ENCODE data around the gene SEBOX. TPM values are rescaled to one million over a fixed set of nuclear protein-coding genes. Genes with fewer than 3 reads are reported as not detected.
A peak's percentile ranks its signal among the peaks of the same experiment; 100 is the strongest.

The SEBOX gene
- polyA plus RNA-seq, 4 donors = not detected

- no peaks in the 10 kb centered on the region for H3K27me3 ChIP-seq (ENCODE audit: control insufficient read depth in 3 of 3, insufficient read depth in 3 of 3, low read length in 3 of 3)
- peaks cover 0 to 25% (median 5%) of the 10 kb centered on the region in 3 donors for H3K4me1 ChIP-seq (ENCODE audit: control insufficient read depth in 3 of 3, insufficient read depth in 2 of 3, low read depth in 1 of 3, low read length in 2 of 3)
- no peak for FAIRE-seq
- 1 to 2% (median 1%) methylated on average over 7 of the region's 7 CpGs for WGBS, 3 donors
- peaks cover 0 to 2% (median 0%) of the 10 kb centered on the region in 3 donors for H3K36me3 ChIP-seq (ENCODE audit: control insufficient read depth in 3 of 3, insufficient read depth in 2 of 3, low read depth in 1 of 3, low read length in 3 of 3)
- peak overlapping the region in 2 of 3 donors; percentile 59 to 64 for H3K27ac ChIP-seq (ENCODE audit: low read depth in 1 of 3, low read length in 2 of 3)
- H3K4me3 ChIP-seq (ENCODE audit: low read depth in 1 of 3, low read length in 3 of 3) = peak overlapping the region; percentile 39 to 64 (median 61)
- DNase-seq = no peak
- no peaks in the 10 kb centered on the region for H3K9me3 ChIP-seq (ENCODE audit: control insufficient read depth in 2 of 2, insufficient read depth in 1 of 2, low read depth in 1 of 2, low read length in 1 of 2)
These were observed 45.4 kb downstream of the SEBOX start for GRCh38 chr17:28319598-28319935.

GRCh38 chr17:28318759-28319597 is 46.0 kb downstream of the SEBOX start, which contains the start of gene TMEM97:
TMEM97 (plus strand) TSS chr17:28319200; CDS start chr17:28319240, 40 bp downstream.
- FAIRE-seq = no peak
- Histone ChIP-seq H3K36me3 (ENCODE audit: control insufficient read depth in 3 of 3, insufficient read depth in 2 of 3, low read depth in 1 of 3, low read length in 3 of 3) (peaks cover 0 to 2% (median 0%) of the 10 kb centered on the region in 3 donors), H3K9me3 (ENCODE audit: control insufficient read depth in 2 of 2, insufficient read depth in 1 of 2, low read depth in 1 of 2, low read length in 1 of 2) (no peaks in the 10 kb centered on the region), H3K27me3 (ENCODE audit: control insufficient read depth in 3 of 3, insufficient read depth in 3 of 3, low read length in 3 of 3) (no peaks in the 10 kb centered on the region), H3K27ac (ENCODE audit: low read depth in 1 of 3, low read length in 2 of 3) (peak within 1 kb of the TSS in 2 of 3 donors; percentile 59 to 64), H3K4me3 (ENCODE audit: low read depth in 1 of 3, low read length in 3 of 3) (peak within 1 kb of the TSS; percentile 39 to 64 (median 61)), H3K4me1 (ENCODE audit: control insufficient read depth in 3 of 3, insufficient read depth in 2 of 3, low read depth in 1 of 3, low read length in 2 of 3) (peaks cover 0 to 20% (median 3%) of the 10 kb centered on the region in 3 donors)
- 0% methylated on average over 67 to 72 of the region's 72 CpGs for WGBS, 3 donors
- peak; percentile 97 to 98 for DNase-seq

GRCh38 chr17:28317966-28318758 is 46.8 kb downstream of the SEBOX start:
- no peaks in the 10 kb centered on the region for H3K9me3 ChIP-seq (ENCODE audit: control insufficient read depth in 2 of 2, insufficient read depth in 1 of 2, low read depth in 1 of 2, low read length in 1 of 2)
- no peaks in the 10 kb centered on the region for H3K27me3 ChIP-seq (ENCODE audit: control insufficient read depth in 3 of 3, insufficient read depth in 3 of 3, low read length in 3 of 3)
- peak overlapping the region in 1 of 3 donors; percentile 19 for H3K27ac ChIP-seq (ENCODE audit: low read depth in 1 of 3, low read length in 2 of 3)
- DNase-seq (peak in 1 of 2 donors; percentile 42), FAIRE-seq (no peak)
- WGBS, 3 donors = 15 to 16% (median 16%) methylated on average over 40 of the region's 40 CpGs
- peaks cover 0 to 16% (median 3%) of the 10 kb centered on the region in 3 donors for H3K4me1 ChIP-seq (ENCODE audit: control insufficient read depth in 3 of 3, insufficient read depth in 2 of 3, low read depth in 1 of 3, low read length in 2 of 3)
- peak overlapping the region; percentile 9 to 64 (median 61) for H3K4me3 ChIP-seq (ENCODE audit: low read depth in 1 of 3, low read length in 3 of 3)
- peaks cover 0 to 2% (median 0%) of the 10 kb centered on the region in 3 donors for H3K36me3 ChIP-seq (ENCODE audit: control insufficient read depth in 3 of 3, insufficient read depth in 2 of 3, low read depth in 1 of 3, low read length in 3 of 3)

GRCh38 chr17:28317099-28317965 is 47.7 kb downstream of the SEBOX start:
- no peak for FAIRE-seq
- Histone ChIP-seq H3K9me3 (ENCODE audit: control insufficient read depth in 2 of 2, insufficient read depth in 1 of 2, low read depth in 1 of 2, low read length in 1 of 2) (no peaks in the 10 kb centered on the region), H3K36me3 (ENCODE audit: control insufficient read depth in 3 of 3, insufficient read depth in 2 of 3, low read depth in 1 of 3, low read length in 3 of 3) (peaks cover 0 to 2% (median 0%) of the 10 kb centered on the region in 3 donors), H3K27me3 (ENCODE audit: control insufficient read depth in 3 of 3, insufficient read depth in 3 of 3, low read length in 3 of 3) (no peaks in the 10 kb centered on the region), H3K4me1 (ENCODE audit: control insufficient read depth in 3 of 3, insufficient read depth in 2 of 3, low read depth in 1 of 3, low read length in 2 of 3) (peaks cover 0 to 16% (median 3%) of the 10 kb centered on the region in 3 donors), H3K4me3 (ENCODE audit: low read depth in 1 of 3, low read length in 3 of 3) (no peak overlapping the region), H3K27ac (ENCODE audit: low read depth in 1 of 3, low read length in 2 of 3) (no peak overlapping the region)
- DNase-seq = no peak
- whole genome bisulfite sequencing, 3 donors = 83 to 95% (median 89%) methylated on average over 20 to 21 of the region's 21 CpGs

GRCh38 chr17:28315846-28316705 is 48.9 kb downstream of the SEBOX start:
- no peak for DNase-seq
- H3K27me3 ChIP-seq (ENCODE audit: control insufficient read depth in 3 of 3, insufficient read depth in 3 of 3, low read length in 3 of 3) = no peaks in the 10 kb centered on the region
- no peak overlapping the region for H3K27ac ChIP-seq (ENCODE audit: low read depth in 1 of 3, low read length in 2 of 3)
- WGBS, 3 donors = 94 to 95% (median 94%) methylated on average over 4 of the region's 4 CpGs
- H3K4me1 ChIP-seq (ENCODE audit: control insufficient read depth in 3 of 3, insufficient read depth in 2 of 3, low read depth in 1 of 3, low read length in 2 of 3) = peaks cover 0 to 13% (median 3%) of the 10 kb centered on the region in 3 donors
- H3K9me3 ChIP-seq (ENCODE audit: control insufficient read depth in 2 of 2, insufficient read depth in 1 of 2, low read depth in 1 of 2, low read length in 1 of 2) = no peaks in the 10 kb centered on the region
- H3K4me3 ChIP-seq (ENCODE audit: low read depth in 1 of 3, low read length in 3 of 3) = no peak overlapping the region
- H3K36me3 ChIP-seq (ENCODE audit: control insufficient read depth in 3 of 3, insufficient read depth in 2 of 3, low read depth in 1 of 3, low read length in 3 of 3) = no peaks in the 10 kb centered on the region
- no peak for FAIRE-seq

GRCh38 chr17:28313841-28314240 is 51.2 kb downstream of the SEBOX start:
- Histone ChIP-seq H3K27me3 (ENCODE audit: control insufficient read depth in 3 of 3, insufficient read depth in 3 of 3, low read length in 3 of 3) (no peaks in the 10 kb centered on the region), H3K4me1 (ENCODE audit: control insufficient read depth in 3 of 3, insufficient read depth in 2 of 3, low read depth in 1 of 3, low read length in 2 of 3) (peaks cover 0 to 6% (median 3%) of the 10 kb centered on the region in 3 donors), H3K4me3 (ENCODE audit: low read depth in 1 of 3, low read length in 3 of 3) (no peak overlapping the region), H3K9me3 (ENCODE audit: control insufficient read depth in 2 of 2, insufficient read depth in 1 of 2, low read depth in 1 of 2, low read length in 1 of 2) (no peaks in the 10 kb centered on the region), H3K27ac (ENCODE audit: low read depth in 1 of 3, low read length in 2 of 3) (no peak overlapping the region), H3K36me3 (ENCODE audit: control insufficient read depth in 3 of 3, insufficient read depth in 2 of 3, low read depth in 1 of 3, low read length in 3 of 3) (no peaks in the 10 kb centered on the region)
- DNase-seq = no peak
- WGBS, 3 donors = 78 to 88% (median 86%) methylated on average over 2 of the region's 2 CpGs
- no peak for FAIRE-seq

All from small intestine (tissue), 7 donors.